GM12878 (cell line): Measurements from ENCODE around the gene HOXB3. TPM values are rescaled to one million over a fixed set of nuclear protein-coding genes. Genes with fewer than 3 reads are reported as not detected.

Experiments used
- ATAC-seq: fragments of 200-7000 bp; cut with Tn5 transposase; 3 replicates; pipeline ENCODE4 v1.9.1; 2020; ENCODE audit warnings: mild to moderate bottlenecking, moderate library complexity
- BruUV-seq: library from RNA; stranded (reverse); fragments of 400-500 nt; replicated peaks from 2 replicates; lab custom pipeline; 2021; lab: Mats Ljungman, UMichigan
- CTCF ChIA-PET: fragments of 300-600 bp; sonication (Branson Sonifier 250); formaldehyde crosslinking; extraction: SDS; loops from one replicate; lab custom pipeline; 2021; ENCODE audit warnings: inconsistent platforms; lab: Yijun Ruan, JAX
- POLR2A ChIA-PET: fragments of 350-600 bp; formaldehyde crosslinking; extraction: SDS; loops from one replicate; lab custom pipeline; 2021; ENCODE audit warnings: inconsistent platforms; lab: Charles Lee
- RAD21 ChIA-PET: fragments of 300-600 bp; sonication (Branson Sonifier 250); formaldehyde crosslinking; loops from one replicate; lab custom pipeline; 2023; ENCODE audit warnings: antibody characterized with exemption; ENCODE audit not compliant: unreplicated experiment; lab: Charles Lee
- SMC1A ChIA-PET: fragments of 300-600 bp; sonication (Branson Sonifier 250); formaldehyde crosslinking; loops from one replicate; lab custom pipeline; 2023; ENCODE audit not compliant: unreplicated experiment, uncharacterized antibody; lab: Charles Lee
- DNase-seq: peaks from one replicate; pipeline ENCODE4 v3.0.0-alpha.2; 2011; ENCODE audit warnings: low read depth, low spot score
- FAIRE-seq: peaks from 3 replicates; lab custom pipeline; 2011; peaks lifted over from hg19 to GRCh38; lab: Jason Lieb, UNC
- H2AFZ ChIP-seq: 2 replicates; pipeline ENCODE4 v1.6.0; 2011; ENCODE audit warnings: low read depth, low read length, control low read depth; ENCODE audit not compliant: control insufficient read depth
- H3K27ac ChIP-seq: 2 replicates; pipeline ENCODE4 v1.5.1; 2011; ENCODE audit warnings: control low read depth; ENCODE audit not compliant: control insufficient read depth, insufficient read depth
- H3K27me3 ChIP-seq, 2 experiments: replicated peaks in 1 of 2; 2 replicates each; pipeline versions ENCODE4 v1.6.0 to v1.6.1; 2011; ENCODE audit warnings: low read length in 1 of 2; ENCODE audit not compliant: control insufficient read depth in 2 of 2, insufficient read depth in 2 of 2
- H3K36me3 ChIP-seq, 2 experiments: 2 replicates each; pipeline ENCODE4 v1.5.1; 2011; ENCODE audit warnings: low read length in 1 of 2; ENCODE audit not compliant: control insufficient read depth in 2 of 2, insufficient read depth in 2 of 2
- H3K4me1 ChIP-seq: 2 replicates; pipeline ENCODE4 v1.6.1; 2011; ENCODE audit warnings: mild to moderate bottlenecking, low read length, moderate library complexity, mixed read lengths; ENCODE audit not compliant: control insufficient read depth, insufficient read depth
- H3K4me2 ChIP-seq: 2 replicates; pipeline ENCODE4 v1.6.0; 2011; ENCODE audit warnings: control low read depth; ENCODE audit not compliant: control insufficient read depth, insufficient read depth
- H3K4me3 ChIP-seq: fragments of 200-600 bp; sonication (generic); 2 replicates; pipeline ENCODE4 v1.5.1; 2016
- H3K79me2 ChIP-seq: 2 replicates; pipeline ENCODE4 v1.6.0; 2011; ENCODE audit warnings: low read length; ENCODE audit not compliant: control insufficient read depth, insufficient read depth
- H3K9ac ChIP-seq: 2 replicates; pipeline ENCODE4 v1.8.0; 2011; ENCODE audit warnings: low read length, control low read depth, mixed read lengths; ENCODE audit not compliant: control insufficient read depth, insufficient read depth
- H3K9me3 ChIP-seq: replicated peaks from 3 replicates; pipeline ENCODE4 v1.5.1; 2011; ENCODE audit warnings: mild to moderate bottlenecking, low read length; ENCODE audit not compliant: control insufficient read depth, insufficient read depth
- H4K20me1 ChIP-seq: 2 replicates; pipeline ENCODE4 v1.6.0; 2011; ENCODE audit not compliant: control insufficient read depth, insufficient read depth
- CHD4 ChIP-seq: fragments of 200-600 bp; sonication (generic); IDR thresholded peaks from 2 replicates; pipeline ENCODE4 v1.6.1; 2016; ENCODE audit warnings: mild to moderate bottlenecking
- CREB1 ChIP-seq: IDR thresholded peaks from 2 replicates; pipeline ENCODE4 v1.6.1; 2012; ENCODE audit warnings: low read depth, mild to moderate bottlenecking, inconsistent platforms
- CREM ChIP-seq: IDR thresholded peaks from 2 replicates; pipeline ENCODE4 v1.6.1; 2014; ENCODE audit warnings: antibody characterized with exemption, low read depth
- ESRRA ChIP-seq: IDR thresholded peaks from 2 replicates; pipeline ENCODE4 v1.6.1; 2012; ENCODE audit warnings: mild to moderate bottlenecking, low read length, improper control_type of control experiment
- ETV6 ChIP-seq, 2 experiments: fragments of 450-650 bp in 1 of 2; IDR thresholded peaks in 1 of 2; conservative IDR thresholded peaks in 1 of 2; 2 replicates each; pipeline ENCODE4 v1.6.1; 2014; ENCODE audit warnings: antibody characterized with exemption in 1 of 2, borderline replicate concordance in 1 of 2, low read depth in 1 of 2, mild to moderate bottlenecking in 1 of 2, moderate library complexity in 1 of 2
- MYB ChIP-seq: fragments of 150-350 bp; IDR thresholded peaks from 2 replicates; pipeline ENCODE4 v1.6.1; 2014; ENCODE audit warnings: mild to moderate bottlenecking, low read depth, low read length, borderline replicate concordance
- NFYB ChIP-seq: IDR thresholded peaks from 2 replicates; pipeline ENCODE4 v1.6.1; 2011; ENCODE audit warnings: low read depth, mild to moderate bottlenecking, low read length, improper control_type of control experiment, moderate library complexity; ENCODE audit not compliant: insufficient read depth
- RELB ChIP-seq: fragments of 450-650 bp; IDR thresholded peaks from 2 replicates; pipeline ENCODE4 v1.6.1; 2017; ENCODE audit warnings: low read depth, mild to moderate bottlenecking, moderate library complexity
- REST ChIP-seq: IDR thresholded peaks from 2 replicates; pipeline ENCODE4 v1.6.1; 2012; ENCODE audit warnings: mild to moderate bottlenecking, low read depth, low read length
- SIX5 ChIP-seq: IDR thresholded peaks from 2 replicates; pipeline ENCODE4 v1.6.1; 2011; ENCODE audit warnings: mild to moderate bottlenecking, low read depth, low read length, moderate library complexity; ENCODE audit not compliant: severe bottlenecking
- TARDBP ChIP-seq: IDR thresholded peaks from 2 replicates; pipeline ENCODE4 v1.6.1; 2016; ENCODE audit warnings: borderline replicate concordance
- WGBS: methylation state at CpG from one replicate; pipeline ENCODE4 v1.1.6; 2016; ENCODE audit warnings: low lambda C conversion rate; ENCODE audit not compliant: insufficient replicate concordance, insufficient coverage; ENCODE audit errors: missing lambda C conversion rate; 5-methylcytosine and 5-hydroxymethylcytosine counted together
- in situ Hi-C: fragments of 300-500 bp; cut with MboI; formaldehyde crosslinking; loops from 9 replicates; pipeline ENCODE4 v1.14.3; 2018; ENCODE audit warnings: mixed read lengths
- intact Hi-C: fragments of 100-400 bp; cut with micrococcal nuclease; formaldehyde crosslinking; loops from one replicate; pipeline ENCODE4 v1.14.2; 2022; ENCODE audit not compliant: unreplicated experiment
- polyA plus RNA-seq, 11 experiments: library from polyadenylated mRNA; depleted of rRNA in 4 of 11; unstranded in 6 of 11; stranded (reverse) in 5 of 11; fragments of >200 nt; fragmentation: Nextera tagmentation in 4 of 11; fragmentation: Illumina TruSeq in 1 of 11; extraction: Ambion mirVana in 4 of 11; extraction: Trizol in 1 of 11; gene quantifications; 1 replicate in 1 of 11; 2 replicates in 10 of 11; pipeline versions ENCODE4 v1.2.1 to v1.2.3, GENCODE V29; 2011 to 2016; ENCODE audit warnings: inconsistent platforms in 2 of 11, missing spikeins in 2 of 11, low read depth in 1 of 11
- total RNA-seq, 4 experiments: library from RNA; depleted of rRNA in 3 of 4; stranded (reverse); fragments of >200 nt in 3 of 4; fragmentation: Illumina TruSeq in 1 of 4; extraction: Trizol in 1 of 4; gene quantifications; 2 replicates each; pipeline versions ENCODE4 v1.2.1 to v1.2.3, GENCODE V29; 2013 to 2021
- TF ChIP-seq, protein P1 (sequence below): fragments of 450-650 bp; formaldehyde crosslinking; IDR thresholded peaks from 2 replicates; pipeline ENCODE4 v1.5.0; 2022; ENCODE audit warnings: mild to moderate bottlenecking, missing genetic modification characterization

Gene HOXB3
- total and polyA plus RNA-seq, 10 of the 15 experiments (the other 5 are each of a cell fraction or from before 2014, with no cell fraction given) = 0.19 to 7.7 (median 2.9) TPM

DNA sequence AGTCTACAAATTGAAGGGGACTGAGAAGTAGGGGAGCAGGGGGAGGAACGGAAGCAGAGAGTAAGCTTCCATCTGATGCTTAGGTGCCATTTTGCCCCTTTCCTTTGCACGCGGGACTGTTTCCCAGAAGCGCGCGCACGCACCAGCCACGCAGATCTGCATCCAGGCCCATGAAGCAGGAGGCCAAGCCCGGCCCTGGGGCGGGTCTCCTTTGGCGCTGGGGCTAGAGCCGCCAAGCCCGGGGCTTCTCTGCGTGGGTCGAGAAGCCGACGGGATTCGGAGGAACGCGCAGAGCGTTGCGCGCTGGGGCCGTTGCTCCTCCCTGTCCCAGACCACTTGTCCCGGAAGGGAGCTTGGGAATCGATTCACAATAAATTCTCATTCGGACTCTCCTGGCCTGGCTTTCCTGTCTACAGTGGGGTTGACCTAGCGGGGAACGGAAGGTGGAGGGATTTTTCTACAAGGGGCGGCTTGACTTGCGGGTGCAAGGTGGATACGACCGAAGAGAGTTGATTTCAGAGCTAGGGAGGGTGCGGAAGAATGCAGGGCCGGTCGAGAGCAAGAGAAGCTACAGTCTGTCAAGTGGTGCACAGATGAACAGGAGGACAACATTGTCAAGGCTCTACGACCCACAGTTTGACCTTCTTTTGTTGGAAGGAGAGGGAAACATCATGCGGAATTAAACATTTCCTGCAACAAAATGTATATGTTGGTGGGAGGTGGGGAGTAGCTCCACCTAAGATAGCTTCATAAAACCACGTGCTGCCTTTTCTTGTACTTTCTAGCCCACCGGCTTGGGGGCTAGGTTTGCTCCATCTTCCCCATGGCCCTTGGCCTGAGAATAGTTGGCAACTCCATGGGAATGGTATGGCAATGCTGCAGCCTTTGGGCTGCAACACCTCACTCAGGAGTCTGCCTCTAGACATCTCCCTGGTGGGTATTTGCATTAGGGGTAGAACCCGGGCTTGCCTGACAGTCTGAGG, 31.7 kb upstream of the HOXB3 start:
- BruUV-seq = no TSS peak
- no peaks in the 10 kb centered on the region for H3K36me3 ChIP-seq
- no peak for FAIRE-seq
- ATAC-seq = no peak
- RAD21 ChIA-PET = interaction anchor here (1.4 kb wide), 1 partner anchor 9 kb away, joined by 8 read pairs; no protein-coding TSS in a partner anchor
- H3K4me1 ChIP-seq = no peaks in the 10 kb centered on the region
- no peaks in the 10 kb centered on the region for H3K79me2 ChIP-seq
- 76% methylated on average over 39 of the region's 41 CpGs for WGBS
- no peak overlapping the region for H3K9ac ChIP-seq
- CTCF ChIA-PET = interaction anchor here (0.7 to 3.7 kb wide), 4 partner anchors 9 to 596 kb away, joined by 3 to 15 read pairs (median 4); no protein-coding TSS in a partner anchor
- H4K20me1 ChIP-seq = no peaks in the 10 kb centered on the region
- in situ Hi-C loops = loop anchor here (10.0 kb wide), 1 partner anchor 777 kb away; the partner anchor contains the start of gene SCRN2
- H3K4me3 ChIP-seq = no peak overlapping the region
- H3K27ac ChIP-seq = no peak overlapping the region
- SMC1A ChIA-PET = interaction anchor here (0.6 to 1.8 kb wide), 3 partner anchors 15 to 1003 kb away, joined by 3 to 7 read pairs (median 3); no protein-coding TSS in a partner anchor
- POLR2A ChIA-PET = no interaction called here
- H3K4me2 ChIP-seq = no peak overlapping the region
- DNase-seq = no peak
- intact Hi-C loops = no loop called here
- peaks cover 33 to 51% of the 10 kb centered on the region in 2 experiments for H3K27me3 ChIP-seq
- no peaks in the 10 kb centered on the region for H3K9me3 ChIP-seq
- H2AFZ ChIP-seq = no peak overlapping the region
- TF ChIP-seq TARDBP (no peak), RELB (no peak), REST (no peak), ESRRA (no peak), NFYB (no peak), SIX5 (no peak), CREM (no peak), ETV6 (conservative IDR thresholded peaks at IDR 0.05 in 1 of 2, IDR thresholded peaks at IDR 0.05 in 1 of 2; ENCODE audit: borderline replicate concordance in 1 of 2, low read depth in 1 of 2) (no peak), CREB1 (no peak), CHD4 (no peak), MYB (no peak)
- TF ChIP-seq, protein P1, sequence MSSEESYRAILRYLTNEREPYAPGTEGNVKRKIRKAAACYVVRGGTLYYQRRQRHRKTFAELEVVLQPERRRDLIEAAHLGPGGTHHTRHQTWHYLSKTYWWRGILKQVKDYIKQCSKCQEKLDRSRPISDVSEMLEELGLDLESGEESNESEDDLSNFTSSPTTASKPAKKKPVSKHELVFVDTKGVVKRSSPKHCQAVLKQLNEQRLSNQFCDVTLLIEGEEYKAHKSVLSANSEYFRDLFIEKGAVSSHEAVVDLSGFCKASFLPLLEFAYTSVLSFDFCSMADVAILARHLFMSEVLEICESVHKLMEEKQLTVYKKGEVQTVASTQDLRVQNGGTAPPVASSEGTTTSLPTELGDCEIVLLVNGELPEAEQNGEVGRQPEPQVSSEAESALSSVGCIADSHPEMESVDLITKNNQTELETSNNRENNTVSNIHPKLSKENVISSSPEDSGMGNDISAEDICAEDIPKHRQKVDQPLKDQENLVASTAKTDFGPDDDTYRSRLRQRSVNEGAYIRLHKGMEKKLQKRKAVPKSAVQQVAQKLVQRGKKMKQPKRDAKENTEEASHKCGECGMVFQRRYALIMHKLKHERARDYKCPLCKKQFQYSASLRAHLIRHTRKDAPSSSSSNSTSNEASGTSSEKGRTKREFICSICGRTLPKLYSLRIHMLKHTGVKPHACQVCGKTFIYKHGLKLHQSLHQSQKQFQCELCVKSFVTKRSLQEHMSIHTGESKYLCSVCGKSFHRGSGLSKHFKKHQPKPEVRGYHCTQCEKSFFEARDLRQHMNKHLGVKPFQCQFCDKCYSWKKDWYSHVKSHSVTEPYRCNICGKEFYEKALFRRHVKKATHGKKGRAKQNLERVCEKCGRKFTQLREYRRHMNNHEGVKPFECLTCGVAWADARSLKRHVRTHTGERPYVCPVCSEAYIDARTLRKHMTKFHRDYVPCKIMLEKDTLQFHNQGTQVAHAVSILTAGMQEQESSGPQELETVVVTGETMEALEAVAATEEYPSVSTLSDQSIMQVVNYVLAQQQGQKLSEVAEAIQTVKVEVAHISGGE (CRISPR knock-in tag) = no peak
